MCF 10A (cell line): ENCODE data around the gene PLSCR2. TPM values are rescaled to one million over a fixed set of nuclear protein-coding genes. Genes with fewer than 3 reads are reported as not detected.
"Not testable (repeated sequence)": the region's sequence is repeated elsewhere in the genome, so short reads cannot be mapped to it uniquely, and the experiment has no call there.

ENCODE experiments used
- BruUV-seq: library from RNA; stranded (reverse); fragments of 400-500 nt; replicated peaks from 2 replicates; lab custom pipeline; 2021; lab: Mats Ljungman, UMichigan
- CTCF ChIA-PET: fragments of 300-600 bp; sonication (Branson Sonifier 250); formaldehyde crosslinking; extraction: SDS; loops from one replicate; lab custom pipeline; 2021; ENCODE audit warnings: antibody characterized with exemption, inconsistent platforms; lab: Yijun Ruan, JAX
- POLR2A ChIA-PET: fragments of 300-600, 350-650 bp; sonication (Branson Sonifier 250); formaldehyde crosslinking; extraction: SDS; loops from one replicate; lab custom pipeline; 2020; ENCODE audit warnings: antibody characterized with exemption, inconsistent platforms; lab: Yijun Ruan, JAX
- DNase-seq: peaks from one replicate; pipeline ENCODE4 v3.0.0-alpha.2; 2018; ENCODE audit not compliant: unreplicated experiment
- H3K27ac Mint-ChIP-seq: one replicate; pipeline ENCODE4 v1.8.0; 2022; ENCODE audit warnings: mild to moderate bottlenecking, low read depth, mixed read lengths; ENCODE audit not compliant: unreplicated experiment
- H3K27me3 Mint-ChIP-seq: one replicate; pipeline ENCODE4 v1.8.0; 2022; ENCODE audit warnings: mixed read lengths; ENCODE audit not compliant: insufficient read depth, unreplicated experiment
- H3K36me3 Mint-ChIP-seq: one replicate; pipeline ENCODE4 v1.8.0; 2022; ENCODE audit warnings: mild to moderate bottlenecking, moderate library complexity, mixed read lengths; ENCODE audit not compliant: insufficient read depth, unreplicated experiment
- H3K4me1 Mint-ChIP-seq: one replicate; pipeline ENCODE4 v1.8.0; 2022; ENCODE audit warnings: mixed read lengths; ENCODE audit not compliant: insufficient read depth, unreplicated experiment
- H3K4me3 Mint-ChIP-seq: one replicate; pipeline ENCODE4 v1.8.0; 2022; ENCODE audit warnings: mild to moderate bottlenecking, moderate library complexity, mixed read lengths; ENCODE audit not compliant: unreplicated experiment
- H3K9me3 Mint-ChIP-seq: one replicate; pipeline ENCODE4 v1.8.0; 2022; ENCODE audit warnings: mixed read lengths; ENCODE audit not compliant: unreplicated experiment
- intact Hi-C: fragments of 100-400 bp; cut with micrococcal nuclease; formaldehyde crosslinking; loops from 2 replicates; pipeline ENCODE4 v1.14.1; 2022
- total RNA-seq: library from RNA; stranded (reverse); gene quantifications from 2 replicates; pipeline ENCODE4 v1.2.3, GENCODE V29; 2022
- TF ChIP-seq, protein P1 (sequence below): fragments of 200-600 bp; IDR thresholded peaks from one replicate; pipeline ENCODE4 v1.8.0; 2022; ENCODE audit warnings: antibody characterized with exemption, mild to moderate bottlenecking; ENCODE audit not compliant: unreplicated experiment

The PLSCR2 gene
- total RNA-seq, 1 experiment from 2014 or later, result not detected

DNA sequence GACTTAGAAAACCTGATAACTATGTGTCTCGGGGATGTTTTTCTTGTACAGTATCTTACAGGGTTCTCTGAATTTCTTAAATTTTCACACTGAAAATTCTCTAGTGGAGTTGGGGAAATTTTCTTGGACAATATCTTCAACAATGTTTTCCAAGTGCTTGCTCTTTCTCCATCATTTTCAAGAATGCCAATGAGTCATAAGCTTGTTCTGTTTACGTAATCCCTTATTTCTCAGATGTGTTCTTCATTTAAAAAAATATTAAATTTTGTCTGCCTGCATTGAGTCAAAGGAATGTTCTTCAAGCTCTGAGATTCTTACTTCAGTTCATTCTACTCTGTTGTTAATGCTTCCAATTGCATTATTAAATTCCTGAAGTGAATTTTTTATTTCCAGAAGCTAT, 21.9 kb upstream of the PLSCR2 start:
- POLR2A ChIA-PET, result interaction anchor here (0.7 to 3.3 kb wide), 5 partner anchors 11 to 306 kb away, joined by 3 to 24 read pairs (median 3); partner anchors contain the start of gene PLSCR1
- CTCF ChIA-PET, result interaction anchor here (1.2 kb wide), 2 partner anchors 35 to 165 kb away, joined by 3 read pairs; no protein-coding TSS in a partner anchor
- H3K27ac Mint-ChIP-seq, result peak overlapping the region; percentile 91

DNA sequence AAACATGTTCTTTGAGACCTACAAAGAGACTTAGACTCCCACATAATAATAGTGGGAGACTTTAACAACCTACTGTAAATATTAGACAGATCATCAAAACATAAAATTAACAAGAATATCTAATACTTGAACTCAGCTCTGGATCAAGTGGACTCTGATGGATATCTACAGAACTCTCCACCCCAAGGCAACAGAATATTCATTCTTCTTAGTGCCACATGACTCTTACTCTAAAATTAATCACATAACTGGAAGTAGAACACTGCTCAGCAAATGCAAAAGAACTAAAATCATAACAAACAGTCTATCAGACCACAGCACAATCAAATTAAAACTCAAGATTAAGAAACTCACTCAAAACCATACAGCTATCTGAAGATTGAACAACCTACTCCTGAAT, 15.9 kb upstream of the PLSCR2 start:
- peaks cover 28% of the 10 kb centered on the region for H3K9me3 Mint-ChIP-seq
- no peak for DNase-seq
- BruUV-seq, result no TSS peak
- no peaks in the 10 kb centered on the region for H3K4me1 Mint-ChIP-seq
- TF ChIP-seq, protein P1, sequence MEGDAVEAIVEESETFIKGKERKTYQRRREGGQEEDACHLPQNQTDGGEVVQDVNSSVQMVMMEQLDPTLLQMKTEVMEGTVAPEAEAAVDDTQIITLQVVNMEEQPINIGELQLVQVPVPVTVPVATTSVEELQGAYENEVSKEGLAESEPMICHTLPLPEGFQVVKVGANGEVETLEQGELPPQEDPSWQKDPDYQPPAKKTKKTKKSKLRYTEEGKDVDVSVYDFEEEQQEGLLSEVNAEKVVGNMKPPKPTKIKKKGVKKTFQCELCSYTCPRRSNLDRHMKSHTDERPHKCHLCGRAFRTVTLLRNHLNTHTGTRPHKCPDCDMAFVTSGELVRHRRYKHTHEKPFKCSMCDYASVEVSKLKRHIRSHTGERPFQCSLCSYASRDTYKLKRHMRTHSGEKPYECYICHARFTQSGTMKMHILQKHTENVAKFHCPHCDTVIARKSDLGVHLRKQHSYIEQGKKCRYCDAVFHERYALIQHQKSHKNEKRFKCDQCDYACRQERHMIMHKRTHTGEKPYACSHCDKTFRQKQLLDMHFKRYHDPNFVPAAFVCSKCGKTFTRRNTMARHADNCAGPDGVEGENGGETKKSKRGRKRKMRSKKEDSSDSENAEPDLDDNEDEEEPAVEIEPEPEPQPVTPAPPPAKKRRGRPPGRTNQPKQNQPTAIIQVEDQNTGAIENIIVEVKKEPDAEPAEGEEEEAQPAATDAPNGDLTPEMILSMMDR, result no peak
- H3K4me3 Mint-ChIP-seq, result no peak overlapping the region
- POLR2A ChIA-PET, result no interaction called here
- H3K36me3 Mint-ChIP-seq, result peaks cover 5% of the 10 kb centered on the region
- intact Hi-C loops, result no loop called here
- H3K27ac Mint-ChIP-seq, result no peak overlapping the region
- CTCF ChIA-PET, result no interaction called here
- no peaks in the 10 kb centered on the region for H3K27me3 Mint-ChIP-seq

More for the DNA sequence above, 21.9 kb upstream of the PLSCR2 start:
- BruUV-seq, result no TSS peak
- Mint-ChIP-seq H3K36me3 (peaks cover 15% of the 10 kb centered on the region), H3K9me3 (peaks cover 22% of the 10 kb centered on the region), H3K4me3 (no peak overlapping the region), H3K27me3 (no peaks in the 10 kb centered on the region), H3K4me1 (peaks cover 41% of the 10 kb centered on the region)
- intact Hi-C loops, result no loop called here
- peak; percentile 68 for DNase-seq
- TF ChIP-seq, protein P1, result no peak

DNA sequence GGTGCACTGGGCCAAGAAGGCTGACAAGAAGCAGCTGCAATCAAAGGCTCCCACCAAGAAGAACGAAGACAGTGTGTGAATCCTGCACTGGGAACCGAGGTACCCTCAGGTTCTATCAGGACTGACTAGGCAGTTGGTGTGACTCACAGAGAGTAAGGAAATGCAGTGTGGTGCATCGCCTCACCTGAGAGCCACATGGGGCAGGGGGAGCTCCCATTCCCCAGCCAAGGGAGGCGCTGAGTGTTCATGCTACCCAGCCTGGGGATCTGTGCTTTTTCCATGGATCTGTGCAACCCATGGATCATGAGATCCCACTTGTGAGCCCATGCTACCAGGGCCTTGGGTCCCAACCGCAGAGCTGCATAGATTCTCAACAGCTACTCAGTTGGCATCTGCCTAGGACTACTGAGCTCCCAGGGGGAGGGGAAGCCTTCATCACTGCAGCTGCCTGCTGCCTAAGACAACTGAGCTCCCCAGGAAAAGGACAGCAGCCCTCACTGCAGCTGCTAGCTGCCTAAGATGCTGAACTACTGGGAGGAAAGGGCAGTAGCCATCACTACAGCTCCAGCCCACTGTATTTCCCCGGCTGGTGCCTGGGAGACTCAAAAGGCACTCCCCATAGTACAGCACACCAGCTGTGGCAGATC, 6.9 kb upstream of the PLSCR2 start:
- no peak overlapping the region for H3K4me3 Mint-ChIP-seq
- DNase-seq, result no peak
- H3K9me3 Mint-ChIP-seq, result peaks cover 17% of the 10 kb centered on the region
- TF ChIP-seq, protein P1, result no peak
- ChIA-PET POLR2A (no interaction called here), CTCF (interaction anchor here (0.6 to 1.4 kb wide), 3 partner anchors 10 to 463 kb away, joined by 3 to 4 read pairs (median 3); no protein-coding TSS in a partner anchor)
- BruUV-seq, result no TSS peak
- H3K4me1 Mint-ChIP-seq, result peaks cover 17% of the 10 kb centered on the region
- peaks cover 4% of the 10 kb centered on the region for H3K36me3 Mint-ChIP-seq
- no peaks in the 10 kb centered on the region for H3K27me3 Mint-ChIP-seq
- intact Hi-C loops, result no loop called here
- no peak overlapping the region for H3K27ac Mint-ChIP-seq

DNA sequence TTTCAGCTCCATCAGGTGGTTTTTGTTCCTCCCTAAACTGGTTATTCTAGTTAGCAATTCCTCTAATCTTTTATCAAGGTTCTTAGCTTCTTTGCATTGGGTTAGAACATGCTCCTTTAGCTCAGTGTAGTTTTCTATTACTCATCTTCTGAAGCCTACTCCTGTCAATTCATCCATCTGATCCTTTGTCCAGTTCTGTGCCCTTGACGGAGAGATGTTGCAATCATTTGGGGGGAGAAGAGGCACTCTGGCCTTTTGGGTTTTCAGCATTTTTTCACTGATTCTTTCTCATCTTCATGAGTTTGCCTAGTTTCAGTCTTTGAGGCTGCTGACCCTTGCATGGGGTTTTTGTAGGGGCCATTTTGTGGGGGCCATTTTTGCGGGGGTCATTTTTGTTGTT, 5.6 kb upstream of the PLSCR2 start:
- peaks cover 17% of the 10 kb centered on the region for H3K4me1 Mint-ChIP-seq
- intact Hi-C loops, H3K27ac Mint-ChIP-seq, POLR2A ChIA-PET, H3K36me3 Mint-ChIP-seq, CTCF ChIA-PET, H3K4me3 Mint-ChIP-seq, H3K27me3 Mint-ChIP-seq, BruUV-seq: not testable (repeated sequence)
- DNase-seq, result peak; percentile 15
- H3K9me3 Mint-ChIP-seq, result peaks cover 11% of the 10 kb centered on the region
